NCI-H2227 (cell line): ENCODE measurements around the gene ARHGEF18.

ENCODE experiments used
- DNase-seq: peaks from one replicate; lab custom pipeline; 2025; ENCODE audit not compliant: unreplicated experiment; lab: John Stamatoyannopoulos, UW

ARHGEF18 gene

GRCh38 chr19:7383284-7383683 is 34.5 kb downstream of the ARHGEF18 start:
- no peak for DNase-seq

GRCh38 chr19:7385062-7385461 is 36.3 kb downstream of the ARHGEF18 start:
- DNase-seq = no peak

- DNase-seq = no peak
Measured at GRCh38 chr19:7386308-7386707, 37.6 kb downstream of the ARHGEF18 start.

- no peak for DNase-seq
Measured at GRCh38 chr19:7386769-7387168, 38.0 kb downstream of the ARHGEF18 start.

- no peak for DNase-seq
Measured at GRCh38 chr19:7391218-7391670, 42.5 kb downstream of the ARHGEF18 start.

GRCh38 chr19:7393459-7393858 is 44.7 kb downstream of the ARHGEF18 start:
- no peak for DNase-seq

- no peak for DNase-seq
Measured at GRCh38 chr19:7393939-7394730, 45.4 kb downstream of the ARHGEF18 start.

GRCh38 chr19:7394731-7395359 is 46.1 kb downstream of the ARHGEF18 start:
- peak; percentile 90 for DNase-seq

- no peak for DNase-seq
Measured at GRCh38 chr19:7395360-7396066, 46.8 kb downstream of the ARHGEF18 start.

GRCh38 chr19:7397687-7398086 is 49.0 kb downstream of the ARHGEF18 start:
- DNase-seq = no peak
